ENCODE data around the gene SYT9. TPM values are rescaled to one million over a fixed set of nuclear protein-coding genes. Genes with fewer than 3 reads are reported as not detected.

The SYT9 gene
- polyA plus RNA-seq, 3 donors from 2014 or later = not detected

DNA sequence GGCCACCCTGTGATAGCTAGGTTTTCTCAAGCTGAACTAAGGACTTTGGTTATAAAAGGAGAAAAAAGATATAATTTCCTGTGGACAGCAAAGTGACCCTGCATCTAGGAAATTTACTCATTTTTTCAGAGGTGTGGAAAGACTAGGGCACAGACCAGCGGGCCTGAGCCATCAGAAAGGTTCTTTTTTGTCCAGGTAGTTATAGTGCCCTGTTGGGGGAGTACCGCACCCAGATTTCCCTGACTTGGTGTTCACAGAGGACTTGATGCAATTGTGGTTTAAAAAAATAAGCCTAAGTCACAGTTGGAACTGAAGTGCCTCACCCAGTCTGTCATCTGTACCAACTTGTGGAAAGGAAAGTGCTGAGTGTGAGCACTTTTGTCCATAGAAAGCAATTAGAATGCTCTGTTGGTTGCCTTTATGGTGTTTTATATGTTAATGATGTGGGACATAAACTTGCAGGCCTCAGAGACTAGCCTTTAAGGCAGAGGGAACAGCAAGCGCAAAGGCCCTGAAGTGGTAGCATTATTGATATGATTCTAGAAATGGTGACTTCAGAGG lies 3.1 kb downstream of the SYT9 start:
- no peak overlapping the region for H3K27ac Mint-ChIP-seq
- H3K36me3 Mint-ChIP-seq = no peaks in the 10 kb centered on the region
- no peak overlapping the region for H3K4me3 Mint-ChIP-seq
- H3K27me3 Mint-ChIP-seq (ENCODE audit: low read depth in 3 of 3) = peaks cover 8 to 17% (median 8%) of the 10 kb centered on the region in 3 donors
- DNase-seq = no peak
- no peaks in the 10 kb centered on the region for H3K4me1 Mint-ChIP-seq
- peaks cover 0 to 6% (median 0%) of the 10 kb centered on the region in 6 donors for H3K9me3 Mint-ChIP-seq

- H3K27me3 Mint-ChIP-seq (ENCODE audit: low read depth in 3 of 3) = peaks cover 0 to 12% (median 5%) of the 10 kb centered on the region in 3 donors
- H3K4me3 Mint-ChIP-seq = no peak overlapping the region
- no peak overlapping the region for H3K27ac Mint-ChIP-seq
- no peaks in the 10 kb centered on the region for H3K36me3 Mint-ChIP-seq
- no peak for DNase-seq
- no peaks in the 10 kb centered on the region for H3K4me1 Mint-ChIP-seq
- peaks cover 0 to 4% (median 0%) of the 10 kb centered on the region in 6 donors for H3K9me3 Mint-ChIP-seq
These were observed 5.2 kb downstream of the SYT9 start for GRCh38 chr11:7256943-7257342.

DNA sequence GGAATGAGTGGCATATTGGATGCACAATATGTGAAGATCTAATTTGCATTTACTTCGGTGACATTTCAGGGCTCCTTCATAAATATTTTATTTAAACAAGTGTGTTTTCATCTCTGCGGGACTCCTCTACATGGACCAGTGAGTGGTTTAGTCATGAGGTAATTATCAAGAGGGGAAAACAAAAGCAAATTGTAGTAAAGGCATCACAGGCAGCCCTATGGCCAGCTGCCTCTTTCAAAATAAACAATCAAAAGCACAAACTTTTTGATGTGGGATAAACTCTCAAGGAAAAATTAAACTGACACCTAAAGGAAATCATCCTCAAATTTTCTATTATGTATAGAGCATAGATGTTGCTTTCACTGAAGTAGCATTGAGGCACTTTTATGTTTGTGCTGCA lies 6.0 kb downstream of the SYT9 start:
- H3K27ac Mint-ChIP-seq = no peak overlapping the region
- H3K4me3 Mint-ChIP-seq = no peak overlapping the region
- H3K36me3 Mint-ChIP-seq = no peaks in the 10 kb centered on the region
- DNase-seq = no peak
- peaks cover 0 to 12% (median 5%) of the 10 kb centered on the region in 3 donors for H3K27me3 Mint-ChIP-seq (ENCODE audit: low read depth in 3 of 3)
- no peaks in the 10 kb centered on the region for H3K4me1 Mint-ChIP-seq
- H3K9me3 Mint-ChIP-seq = peaks cover 0 to 2% (median 0%) of the 10 kb centered on the region in 6 donors

- no peaks in the 10 kb centered on the region for H3K36me3 Mint-ChIP-seq
- no peak overlapping the region for H3K27ac Mint-ChIP-seq
- no peak overlapping the region for H3K4me3 Mint-ChIP-seq
- no peaks in the 10 kb centered on the region for H3K9me3 Mint-ChIP-seq
- DNase-seq = no peak
- H3K27me3 Mint-ChIP-seq (ENCODE audit: low read depth in 3 of 3) = peaks cover 0 to 5% (median 0%) of the 10 kb centered on the region in 3 donors
- no peaks in the 10 kb centered on the region for H3K4me1 Mint-ChIP-seq
These were observed 9.9 kb downstream of the SYT9 start for GRCh38 chr11:7261578-7261977.

DNA sequence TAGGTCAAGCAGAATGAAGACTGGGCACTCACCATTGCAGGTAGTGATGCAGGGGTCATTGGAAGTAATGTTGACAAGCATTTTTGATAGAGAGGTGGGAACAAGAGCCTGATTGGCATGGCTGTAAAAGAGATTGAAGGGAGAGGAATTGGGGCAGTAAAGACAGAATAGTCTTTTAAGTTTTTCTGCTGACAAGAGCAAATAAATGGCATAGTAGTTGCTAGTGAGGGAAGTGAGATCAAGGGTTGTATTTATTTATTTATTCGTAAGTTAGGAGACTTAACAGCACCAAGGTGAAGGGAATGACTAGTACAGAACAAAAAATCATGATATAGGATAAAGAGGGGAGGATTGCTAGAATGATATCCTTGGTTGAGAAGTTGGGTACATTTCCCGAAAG lies 11.0 kb downstream of the SYT9 start:
- Mint-ChIP-seq H3K27ac (no peak overlapping the region), H3K4me1 (no peaks in the 10 kb centered on the region), H3K27me3 (ENCODE audit: low read depth in 3 of 3) (peaks cover 0 to 6% (median 0%) of the 10 kb centered on the region in 3 donors), H3K4me3 (no peak overlapping the region), H3K36me3 (no peaks in the 10 kb centered on the region), H3K9me3 (no peaks in the 10 kb centered on the region)
- no peak for DNase-seq

DNA sequence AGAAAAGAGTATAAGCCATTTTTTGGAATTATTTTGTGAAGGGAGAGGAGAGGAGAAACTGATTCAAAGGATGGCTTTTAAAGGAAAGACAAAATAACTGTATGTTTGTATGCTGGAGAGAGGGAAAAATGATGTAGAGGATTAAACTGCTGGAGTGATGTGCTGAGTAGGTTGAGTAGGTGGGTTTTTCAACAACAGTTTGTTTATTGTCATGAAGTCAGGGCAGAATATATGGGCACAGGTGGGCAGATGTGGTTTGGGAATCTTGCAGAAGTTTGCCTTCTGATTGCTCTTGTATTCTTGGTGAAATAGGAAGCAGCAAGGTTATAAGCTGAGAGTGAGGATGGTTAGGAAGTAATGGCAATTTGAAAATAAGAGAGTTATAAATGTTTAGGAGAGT lies 12.1 kb downstream of the SYT9 start:
- H3K27ac Mint-ChIP-seq = no peak overlapping the region
- H3K27me3 Mint-ChIP-seq (ENCODE audit: low read depth in 3 of 3) = peaks cover 0 to 6% (median 0%) of the 10 kb centered on the region in 3 donors
- no peak for DNase-seq
- H3K4me3 Mint-ChIP-seq = no peak overlapping the region
- H3K4me1 Mint-ChIP-seq = no peaks in the 10 kb centered on the region
- H3K9me3 Mint-ChIP-seq = no peaks in the 10 kb centered on the region
- no peaks in the 10 kb centered on the region for H3K36me3 Mint-ChIP-seq

GRCh38 chr11:7268758-7269157 lies 17.1 kb downstream of the SYT9 start:
- Mint-ChIP-seq H3K27me3 (ENCODE audit: low read depth in 3 of 3) (peaks cover 0 to 1% (median 0%) of the 10 kb centered on the region in 3 donors), H3K36me3 (no peaks in the 10 kb centered on the region), H3K27ac (no peak overlapping the region), H3K9me3 (no peaks in the 10 kb centered on the region), H3K4me1 (no peaks in the 10 kb centered on the region), H3K4me3 (no peak overlapping the region)
- no peak for DNase-seq

DNA sequence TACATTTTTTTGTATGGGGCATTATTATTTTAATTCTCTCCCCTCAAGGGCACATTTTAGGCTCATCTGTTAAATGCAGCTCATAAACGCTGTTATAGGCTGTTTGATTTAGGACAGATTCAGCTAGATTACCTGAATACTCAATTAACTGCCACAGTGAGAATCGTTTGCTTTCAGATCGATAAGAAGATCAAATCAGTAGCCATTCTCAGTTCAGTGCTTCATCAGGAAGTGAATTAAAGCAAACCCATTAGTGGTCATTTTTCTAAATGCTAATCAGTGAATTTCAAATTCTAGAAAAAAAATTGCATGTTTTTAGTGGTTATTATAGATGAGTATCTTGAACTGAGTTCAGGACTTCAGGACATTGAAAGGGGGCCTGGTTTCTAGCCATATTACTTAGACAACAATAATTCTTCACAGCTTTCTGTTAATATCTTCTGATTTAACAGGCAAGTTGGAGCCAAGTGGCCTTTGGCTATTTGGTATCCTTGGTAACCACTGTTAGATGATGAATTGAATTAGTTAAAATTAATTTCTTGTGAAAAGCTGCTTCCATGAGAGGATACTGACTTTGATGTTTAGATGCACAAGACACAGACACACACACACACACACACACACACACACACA lies 18.6 kb downstream of the SYT9 start:
- Mint-ChIP-seq H3K9me3 (no peaks in the 10 kb centered on the region), H3K4me3 (no peak overlapping the region), H3K27ac (no peak overlapping the region), H3K27me3 (ENCODE audit: low read depth in 3 of 3) (peaks cover 0 to 1% (median under 1%) of the 10 kb centered on the region in 3 donors), H3K4me1 (no peaks in the 10 kb centered on the region), H3K36me3 (no peaks in the 10 kb centered on the region)
- DNase-seq = no peak

GRCh38 chr11:7272373-7272772 lies 20.7 kb downstream of the SYT9 start:
- Mint-ChIP-seq H3K4me3 (no peak overlapping the region), H3K9me3 (no peaks in the 10 kb centered on the region), H3K4me1 (no peaks in the 10 kb centered on the region), H3K36me3 (no peaks in the 10 kb centered on the region), H3K27ac (no peak overlapping the region), H3K27me3 (ENCODE audit: low read depth in 3 of 3) (peaks cover 0 to 2% (median 1%) of the 10 kb centered on the region in 3 donors)
- DNase-seq = no peak

DNA sequence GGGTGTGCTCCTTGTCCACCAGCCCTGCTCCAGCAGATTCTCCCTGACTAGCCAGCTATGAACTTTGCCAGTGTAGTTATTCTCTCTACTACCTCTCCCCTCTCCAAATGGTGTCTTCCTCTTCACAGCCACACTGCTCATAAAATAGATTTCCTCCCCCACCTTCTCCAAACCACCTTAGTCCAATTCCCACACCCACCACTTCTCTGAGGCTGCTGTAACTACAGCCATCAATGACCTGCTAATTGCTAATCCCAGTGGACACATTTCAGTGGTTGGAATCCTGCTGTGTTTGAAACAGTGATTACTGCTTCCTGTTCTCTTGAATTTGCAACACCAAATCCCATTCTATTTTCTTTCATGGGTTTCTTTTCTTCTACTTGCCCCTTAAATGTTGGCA lies 23.4 kb downstream of the SYT9 start:
- peaks cover 0 to 2% (median 0%) of the 10 kb centered on the region in 3 donors for H3K27me3 Mint-ChIP-seq (ENCODE audit: low read depth in 3 of 3)
- no peaks in the 10 kb centered on the region for H3K4me1 Mint-ChIP-seq
- no peaks in the 10 kb centered on the region for H3K36me3 Mint-ChIP-seq
- no peak overlapping the region for H3K4me3 Mint-ChIP-seq
- DNase-seq = no peak
- H3K9me3 Mint-ChIP-seq = peaks cover 0 to 2% (median 0%) of the 10 kb centered on the region in 6 donors
- H3K27ac Mint-ChIP-seq = no peak overlapping the region

DNA sequence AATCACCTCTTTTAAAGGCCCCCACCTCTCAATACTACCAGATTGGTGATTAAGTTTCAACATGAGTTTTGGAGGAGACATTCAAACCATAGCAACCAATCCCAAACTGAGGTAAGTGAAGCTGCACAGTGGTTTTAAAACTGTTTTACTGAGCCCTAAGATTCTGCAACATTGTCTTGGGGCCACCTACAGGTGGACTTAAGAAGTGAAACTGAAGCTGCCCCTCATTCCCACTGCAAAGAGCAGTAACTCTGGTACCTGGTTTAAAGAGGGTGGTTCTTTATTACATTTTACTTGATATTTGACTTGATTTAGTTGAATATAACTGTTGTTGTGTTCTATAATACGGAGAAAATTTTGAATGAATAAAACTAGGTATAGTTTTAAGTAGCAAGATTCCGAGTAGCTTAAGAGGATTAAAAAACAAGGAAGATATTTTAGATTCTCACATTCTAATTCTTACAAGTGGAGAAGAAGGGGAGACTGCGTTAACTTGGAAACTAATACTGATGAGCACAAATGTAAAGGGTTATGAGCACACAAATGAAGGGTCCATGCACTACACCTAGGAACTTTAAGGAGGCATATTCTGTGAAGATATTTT lies 26.7 kb downstream of the SYT9 start:
- Mint-ChIP-seq H3K9me3 (peaks cover 0 to 2% (median 0%) of the 10 kb centered on the region in 6 donors), H3K27me3 (ENCODE audit: low read depth in 3 of 3) (peaks cover 2% of the 10 kb centered on the region in 3 donors), H3K27ac (no peak overlapping the region), H3K4me3 (no peak overlapping the region), H3K4me1 (no peaks in the 10 kb centered on the region), H3K36me3 (no peaks in the 10 kb centered on the region)
- DNase-seq = no peak

DNA sequence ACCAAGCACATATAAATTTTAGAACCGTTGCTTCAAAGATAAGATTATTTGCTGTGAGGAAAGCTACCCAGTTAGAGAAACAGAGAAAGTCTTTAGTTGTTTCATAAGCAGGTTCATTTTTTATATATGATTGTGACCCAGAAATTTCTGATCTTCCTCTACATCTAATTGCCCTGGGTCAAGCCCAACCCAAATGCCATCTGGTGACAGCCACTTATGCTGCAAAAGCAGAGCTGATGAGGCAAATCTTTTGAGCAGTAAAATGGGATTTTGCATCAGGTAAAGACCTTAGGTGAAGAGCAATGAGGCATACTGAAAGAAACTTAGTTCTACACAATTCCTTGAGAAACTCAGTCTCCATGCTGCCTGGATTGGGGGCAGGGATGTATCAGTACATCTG lies 28.0 kb downstream of the SYT9 start:
- Mint-ChIP-seq H3K36me3 (no peaks in the 10 kb centered on the region), H3K4me3 (no peak overlapping the region), H3K9me3 (peaks cover 0 to 2% (median 0%) of the 10 kb centered on the region in 6 donors), H3K27me3 (ENCODE audit: low read depth in 3 of 3) (peaks cover 2% of the 10 kb centered on the region in 3 donors), H3K4me1 (no peaks in the 10 kb centered on the region), H3K27ac (no peak overlapping the region)
- no peak for DNase-seq

DNA sequence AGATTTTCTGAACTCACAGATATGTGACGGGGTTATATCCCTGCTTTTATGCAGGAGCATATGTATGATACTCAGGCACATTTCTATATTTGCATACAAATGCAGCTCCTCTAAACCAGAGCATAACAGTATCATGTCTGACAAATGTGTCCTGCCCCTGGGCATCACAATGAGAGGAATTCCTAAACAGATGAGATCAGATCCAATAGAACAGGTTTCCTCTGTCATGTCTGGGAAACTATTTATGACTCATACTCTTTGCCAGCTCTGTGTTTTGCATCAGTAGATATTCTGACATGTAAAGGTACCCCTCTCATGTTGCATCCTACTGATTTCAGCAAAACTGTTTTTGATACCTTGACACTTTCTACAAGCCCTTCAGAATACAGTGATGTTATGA lies 29.4 kb downstream of the SYT9 start:
- no peaks in the 10 kb centered on the region for H3K4me1 Mint-ChIP-seq
- DNase-seq = no peak
- H3K27ac Mint-ChIP-seq = no peak overlapping the region
- H3K36me3 Mint-ChIP-seq = no peaks in the 10 kb centered on the region
- no peak overlapping the region for H3K4me3 Mint-ChIP-seq
- H3K9me3 Mint-ChIP-seq = peaks cover 0 to 6% (median 0%) of the 10 kb centered on the region in 6 donors
- peaks cover 0 to 2% (median 2%) of the 10 kb centered on the region in 3 donors for H3K27me3 Mint-ChIP-seq (ENCODE audit: low read depth in 3 of 3)

DNA sequence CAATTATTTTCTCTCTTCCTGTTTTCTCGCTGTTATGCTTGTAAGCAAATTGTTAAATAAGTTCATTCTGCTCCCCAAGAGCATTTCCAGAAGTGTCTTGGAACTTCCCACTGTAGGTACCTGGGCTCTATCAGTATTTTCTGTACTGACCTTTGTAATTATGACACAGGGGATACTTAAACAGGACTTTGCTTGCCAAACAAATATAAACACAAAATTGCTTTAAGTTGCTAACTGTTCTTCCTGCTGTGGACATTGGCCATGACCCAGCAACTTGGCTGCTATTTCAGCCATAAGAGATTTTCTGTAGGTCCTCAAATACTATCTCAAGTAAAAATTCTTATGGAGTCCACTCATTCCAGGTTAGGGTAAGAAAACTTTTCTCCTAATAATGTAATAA lies 30.1 kb downstream of the SYT9 start:
- H3K27me3 Mint-ChIP-seq (ENCODE audit: low read depth in 3 of 3) = peaks cover 0 to 4% (median 2%) of the 10 kb centered on the region in 3 donors
- no peak overlapping the region for H3K27ac Mint-ChIP-seq
- no peaks in the 10 kb centered on the region for H3K36me3 Mint-ChIP-seq
- peaks cover 0 to 11% (median 3%) of the 10 kb centered on the region in 6 donors for H3K9me3 Mint-ChIP-seq
- H3K4me3 Mint-ChIP-seq = no peak overlapping the region
- no peak for DNase-seq
- no peaks in the 10 kb centered on the region for H3K4me1 Mint-ChIP-seq
